GM19193 (cell line): ENCODE measurements around the gene JUND.

ENCODE experiments used
- POLR2A ChIP-seq: IDR thresholded peaks from 4 replicates; pipeline ENCODE4 v1.6.1; 2011; ENCODE audit not compliant: insufficient read depth, insufficient read length; ENCODE audit errors: extremely low read depth

JUND gene

GRCh38 chr19:18281082-18282020, at the start of gene JUND:
TSS of gene JUND (minus strand) at chr19:18281622. CDS start at chr19:18281484, 138 bp downstream.
- TF ChIP-seq POLR2A = peak; percentile 99

DNA sequence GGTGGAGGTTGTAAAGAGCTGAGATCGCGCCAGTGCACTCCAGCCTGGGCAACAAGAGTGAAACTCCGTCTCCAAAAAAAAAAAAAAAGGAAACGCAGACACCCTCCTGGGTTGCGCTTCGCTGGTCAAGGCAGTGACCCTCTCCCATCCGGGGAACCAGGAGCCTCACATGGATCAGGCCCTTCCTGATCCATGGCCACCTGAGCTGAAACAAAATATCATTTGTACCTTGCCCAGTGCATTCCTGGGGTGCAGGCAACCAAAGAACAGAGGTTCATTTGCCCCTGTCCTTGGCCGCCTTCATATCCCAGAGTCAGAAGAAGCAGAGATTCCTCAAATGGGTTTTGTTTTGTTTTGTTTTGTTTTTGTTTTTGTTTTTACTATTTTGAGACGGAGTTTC, 49.4 kb upstream of the JUND start:
- TF ChIP-seq POLR2A = no peak

GRCh38 chr19:18329035-18329376, 47.6 kb upstream of the JUND start:
- no peak for TF ChIP-seq POLR2A

GRCh38 chr19:18328340-18329034, 47.1 kb upstream of the JUND start:
- no peak for TF ChIP-seq POLR2A

DNA sequence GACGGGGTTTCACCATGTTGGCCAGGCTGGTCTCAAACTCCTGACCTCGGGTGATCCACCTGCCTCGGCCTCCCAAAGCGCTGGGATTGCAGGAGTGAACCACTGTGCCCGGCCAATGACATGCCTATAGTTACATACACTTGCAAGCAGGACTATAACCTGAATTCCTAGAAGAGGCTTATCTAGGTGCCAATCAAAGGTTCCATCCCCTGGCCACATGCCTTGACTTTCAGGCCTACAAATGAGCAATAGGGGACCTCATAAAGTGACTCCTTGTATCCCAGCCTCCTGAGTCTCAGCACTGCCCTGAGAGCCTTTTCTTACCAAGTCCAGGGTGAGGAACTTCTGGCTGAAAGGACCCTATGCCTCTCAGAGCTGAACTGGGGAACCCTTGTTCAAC, 45.4 kb upstream of the JUND start:
- no peak for TF ChIP-seq POLR2A

DNA sequence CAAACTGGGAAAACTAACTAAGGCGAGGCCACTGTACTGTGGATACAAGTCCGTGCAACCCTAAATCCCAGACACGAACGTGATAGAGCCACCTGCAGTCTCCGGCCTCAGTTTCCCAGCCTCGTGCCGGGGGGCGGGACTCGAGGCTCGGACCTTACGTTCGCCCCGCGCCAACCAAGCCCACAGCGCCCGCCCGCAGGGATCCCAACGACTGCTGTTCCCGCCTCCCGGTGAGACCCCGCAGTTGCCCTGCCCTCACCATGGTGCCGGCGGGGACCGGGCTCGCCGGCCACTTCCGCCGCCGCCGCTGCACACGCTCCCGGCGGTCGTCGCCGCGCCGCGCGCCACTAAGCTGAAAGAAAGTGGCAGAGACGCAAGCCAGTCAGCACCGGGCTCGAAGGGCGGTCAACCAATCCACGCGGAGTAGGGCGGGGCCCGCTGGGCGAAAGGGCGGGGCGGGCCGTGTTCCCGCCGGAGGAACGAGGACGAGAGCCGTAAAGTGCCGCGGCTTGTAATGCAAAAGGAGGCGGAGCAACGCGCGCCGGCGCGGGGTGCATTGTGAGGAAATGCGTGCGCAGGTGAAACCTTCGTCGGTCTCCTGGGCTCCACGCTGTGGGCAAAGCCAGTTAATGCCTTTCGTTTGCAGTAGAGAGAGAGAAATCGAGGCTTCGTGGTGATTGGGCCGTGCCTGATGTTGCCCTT, 41.5 kb upstream of the JUND start, which contains the start of gene LSM4:
LSM4 (minus strand) TSS at position 318 of the 702 bp plus-strand sequence; CDS start at position 262, 56 bp downstream.
- TF ChIP-seq POLR2A = peak; percentile 88

DNA sequence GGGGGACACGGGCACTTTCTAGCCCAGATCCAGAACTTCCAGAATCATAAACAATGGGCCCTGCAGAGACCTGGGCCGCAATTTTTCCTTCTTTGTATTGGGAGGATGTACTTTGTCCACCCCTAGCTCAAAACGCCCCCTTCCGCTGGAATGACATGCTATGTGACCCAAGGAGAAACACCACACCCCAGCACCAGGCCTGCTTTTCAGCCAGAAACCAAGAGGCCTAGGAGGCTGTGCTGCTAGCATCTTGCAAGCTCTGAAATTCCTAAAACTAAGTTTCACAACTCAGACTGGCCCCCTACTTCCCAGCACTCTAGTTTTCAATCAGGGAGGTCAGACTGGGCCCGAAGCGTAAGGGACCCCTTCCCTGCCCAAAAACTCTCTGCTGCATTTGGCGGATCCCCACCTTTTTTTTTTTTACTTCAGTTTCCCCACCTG, 40.9 kb upstream of the JUND start:
- no peak for TF ChIP-seq POLR2A

DNA sequence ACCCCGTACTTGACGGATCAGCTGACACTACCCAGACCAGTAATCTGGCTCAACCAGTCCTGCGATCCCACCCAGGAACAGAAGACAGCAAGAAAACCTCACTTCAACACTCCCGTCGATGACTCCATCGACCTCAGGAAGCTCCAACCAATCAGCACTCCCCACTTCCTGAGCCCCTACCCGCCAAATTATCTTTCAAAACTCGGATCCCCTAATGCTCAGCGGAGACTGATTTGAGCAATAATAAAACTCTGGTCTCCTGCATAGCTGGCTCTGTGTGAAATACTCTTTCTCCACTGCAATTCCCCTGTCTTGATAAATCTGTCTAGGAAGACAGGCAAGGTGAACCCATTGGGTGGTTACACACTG, 40.3 kb upstream of the JUND start:
- no peak for TF ChIP-seq POLR2A

DNA sequence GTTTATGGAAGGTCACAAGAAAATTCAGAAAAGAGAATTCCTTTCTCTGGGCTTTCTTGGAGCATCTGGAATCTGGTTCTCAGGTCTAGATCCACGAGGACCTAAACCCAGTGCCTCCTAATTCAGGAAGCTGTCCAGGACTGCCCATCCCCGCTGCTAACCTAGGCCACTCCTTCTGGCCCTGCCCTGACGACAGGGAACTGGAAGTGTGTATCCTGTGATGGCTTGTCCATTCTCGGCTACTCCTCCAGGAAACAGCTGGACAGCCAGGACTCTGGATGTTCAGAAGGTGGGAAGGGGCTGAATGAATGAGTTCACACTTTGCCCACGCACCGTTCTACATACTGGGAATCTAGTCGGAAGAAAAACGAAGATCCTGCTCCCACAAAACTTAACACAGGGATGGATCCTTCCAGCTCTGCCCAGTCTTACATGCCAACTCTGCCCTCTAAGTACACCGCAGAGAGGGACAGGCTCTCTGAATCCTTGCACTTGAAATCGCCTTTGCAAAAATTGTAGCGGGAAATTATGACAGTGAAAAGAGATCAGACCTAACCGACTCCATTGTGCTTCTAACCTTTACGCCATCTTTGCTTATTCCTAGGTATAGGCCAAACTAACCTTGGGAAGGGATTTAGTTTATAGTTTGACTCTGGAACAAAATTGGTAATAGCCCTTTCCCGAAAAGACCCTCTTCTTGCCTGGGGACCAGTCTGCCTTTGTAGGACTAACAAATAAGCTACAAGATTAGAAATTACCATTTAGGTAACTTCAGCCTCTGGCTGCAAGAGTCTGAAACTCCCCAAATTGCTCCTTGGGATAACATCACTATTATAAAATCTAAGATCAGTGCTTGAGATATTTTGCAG, 39.7 kb upstream of the JUND start:
- TF ChIP-seq POLR2A = no peak

- TF ChIP-seq POLR2A = no peak
These were observed 38.2 kb upstream of the JUND start for GRCh38 chr19:18319591-18320135.

DNA sequence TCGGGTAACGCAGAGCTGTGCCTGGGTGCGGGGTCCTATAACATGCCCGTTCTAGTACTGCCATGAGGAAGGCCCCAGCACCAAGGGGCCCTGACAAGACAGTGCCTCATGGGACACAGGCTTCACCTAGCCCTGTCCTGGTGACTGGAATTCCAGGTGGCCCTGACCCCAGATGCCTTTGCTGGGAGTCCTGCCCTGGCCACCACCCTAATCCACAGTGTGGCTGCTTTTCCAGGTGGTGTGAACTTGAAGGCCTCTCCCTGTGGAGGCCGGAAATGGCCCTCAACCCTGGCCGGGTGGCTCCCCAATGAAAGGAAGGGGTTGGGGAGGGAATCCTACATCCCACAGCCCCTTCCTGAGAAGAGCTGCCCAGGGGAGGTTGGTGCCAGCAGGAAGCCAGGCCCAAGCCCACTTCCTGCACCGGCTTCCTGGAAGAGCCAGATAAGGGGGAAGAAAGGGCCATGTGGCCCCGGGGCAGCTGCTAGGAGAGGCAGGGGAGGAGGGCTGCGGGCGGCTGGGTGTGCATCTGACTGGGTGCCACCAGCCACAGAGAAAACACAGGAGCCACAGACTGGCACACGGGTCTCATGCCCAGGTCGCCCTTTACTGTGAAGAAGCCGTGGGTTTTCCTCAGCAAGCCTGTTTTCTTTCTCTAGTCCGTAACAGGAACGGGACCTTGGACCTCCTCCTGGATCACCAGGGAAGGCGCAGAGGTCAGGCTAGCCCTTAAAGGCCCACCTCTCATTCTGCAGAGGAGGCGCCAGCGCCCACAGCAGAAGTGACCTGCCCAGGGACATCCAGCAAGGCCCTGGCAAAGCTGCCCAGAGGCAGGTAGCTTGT, 36.8 kb upstream of the JUND start:
- no peak for TF ChIP-seq POLR2A

DNA sequence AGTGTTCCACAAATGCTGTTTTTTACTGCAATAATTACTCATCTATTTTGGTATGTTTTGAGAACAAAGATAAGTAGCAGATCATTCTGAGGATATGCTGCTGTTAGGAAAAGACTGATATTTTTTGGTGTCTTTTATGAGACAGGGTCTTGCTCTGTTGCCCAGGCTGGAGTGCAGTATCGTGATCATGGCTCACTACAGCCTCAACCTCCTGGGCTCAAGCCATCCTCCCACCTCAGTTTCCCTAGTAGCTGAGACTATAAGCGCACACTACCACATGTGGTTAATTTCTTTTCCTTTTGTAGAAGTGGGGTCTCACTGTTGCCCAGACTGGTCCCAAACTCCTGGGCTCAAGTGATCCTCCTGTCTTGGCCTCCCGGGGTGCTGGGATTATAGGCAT, 32.0 kb upstream of the JUND start:
- no peak for TF ChIP-seq POLR2A

DNA sequence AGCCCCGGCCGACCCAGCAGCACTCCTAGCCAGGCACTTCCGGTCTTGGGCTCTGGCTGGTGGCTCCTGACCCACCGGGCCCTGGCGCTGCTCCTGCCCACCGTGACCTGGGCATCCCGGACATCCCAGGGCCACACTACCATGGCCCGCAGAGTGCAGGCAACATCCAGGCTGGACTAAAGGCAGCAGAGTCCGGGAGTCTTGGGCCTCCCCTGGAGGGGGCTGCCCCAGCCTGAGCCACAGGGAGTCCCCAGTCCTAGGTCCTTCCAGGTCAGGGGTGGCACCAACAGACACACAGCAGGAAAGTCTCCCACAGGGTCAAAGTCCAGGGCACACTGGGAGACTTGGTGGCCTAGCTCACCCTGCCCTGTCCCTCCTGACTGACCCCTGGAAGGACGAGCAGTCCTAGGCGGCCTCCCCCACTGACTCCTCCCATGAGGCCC, 30.7 kb upstream of the JUND start:
- no peak for TF ChIP-seq POLR2A

DNA sequence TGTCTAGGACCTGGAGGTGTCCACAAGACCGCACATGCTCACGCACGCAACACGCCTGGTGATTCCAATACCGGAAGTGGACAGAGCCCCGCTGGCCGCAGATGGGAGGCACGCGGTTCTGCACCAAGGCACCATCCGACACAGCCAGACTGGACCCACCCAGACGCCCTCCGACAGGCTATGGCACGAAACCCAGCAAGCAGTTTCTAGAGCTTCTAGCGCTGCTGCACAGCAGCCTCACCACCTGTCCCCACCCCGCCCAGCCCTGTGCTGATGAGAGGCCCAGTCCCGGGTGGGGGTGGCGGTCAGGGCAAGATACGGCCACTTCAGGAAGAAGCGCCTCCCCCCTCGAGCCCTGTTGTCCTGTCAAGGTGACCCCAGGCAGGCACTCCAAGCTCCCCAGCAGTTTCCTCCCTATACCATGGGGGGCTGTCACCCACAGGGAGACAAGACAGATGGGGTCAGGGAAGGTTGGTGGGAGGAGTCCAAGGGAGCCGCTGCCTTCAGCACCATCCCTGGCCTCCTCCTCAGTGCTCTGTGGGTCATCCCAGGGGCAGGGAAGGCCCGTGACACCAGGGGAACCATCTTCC, 30.2 kb upstream of the JUND start:
- no peak for TF ChIP-seq POLR2A

DNA sequence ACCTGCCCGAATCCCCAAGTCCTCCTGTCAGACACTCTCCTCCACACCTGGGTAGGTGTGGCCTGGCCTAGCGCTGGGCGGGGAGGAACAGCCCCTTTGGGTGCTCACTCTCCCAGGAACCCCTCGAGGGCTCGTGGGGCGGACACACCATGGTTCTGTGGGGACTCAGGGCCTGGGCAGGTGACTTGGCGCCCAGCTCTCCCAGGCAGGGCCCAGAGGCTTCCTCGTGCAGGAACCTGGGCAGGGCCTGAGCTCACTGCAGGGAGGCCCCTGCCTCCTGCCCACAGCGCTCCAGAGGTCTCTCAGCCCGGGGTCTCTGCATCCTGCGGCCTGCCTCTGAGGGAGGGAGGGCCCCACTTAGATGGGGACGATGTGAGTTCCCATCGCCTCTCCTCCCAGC, 29.5 kb upstream of the JUND start:
- TF ChIP-seq POLR2A = no peak
